Amniotic epithelial cell (primary cell): ENCODE data around the gene AP1S2.

Experiments
- DNase-seq: peaks from one replicate; pipeline ENCODE4 v3.0.0-alpha.2; 2010; ENCODE audit warnings: low read depth

AP1S2 gene

DNA sequence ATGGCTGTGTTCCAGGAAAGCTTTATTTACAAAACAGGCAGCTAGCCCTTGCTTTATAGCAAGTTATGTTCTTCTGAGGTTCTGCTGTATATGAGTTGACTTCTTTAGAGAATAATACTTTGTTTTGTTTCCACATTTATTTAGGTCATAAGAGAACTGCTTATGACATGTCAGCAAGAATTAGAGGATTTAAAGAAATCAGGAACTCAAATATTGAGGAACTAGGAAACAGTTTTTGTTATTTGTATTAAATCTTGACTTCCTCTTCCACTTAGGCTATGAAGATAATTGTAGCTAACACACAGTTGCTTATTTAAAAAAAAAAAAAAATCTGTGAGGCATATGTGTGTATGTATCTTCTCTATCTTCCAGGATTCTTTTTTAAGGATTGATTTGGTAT is 50.0 kb downstream of the AP1S2 start:
- DNase-seq: no peak

DNA sequence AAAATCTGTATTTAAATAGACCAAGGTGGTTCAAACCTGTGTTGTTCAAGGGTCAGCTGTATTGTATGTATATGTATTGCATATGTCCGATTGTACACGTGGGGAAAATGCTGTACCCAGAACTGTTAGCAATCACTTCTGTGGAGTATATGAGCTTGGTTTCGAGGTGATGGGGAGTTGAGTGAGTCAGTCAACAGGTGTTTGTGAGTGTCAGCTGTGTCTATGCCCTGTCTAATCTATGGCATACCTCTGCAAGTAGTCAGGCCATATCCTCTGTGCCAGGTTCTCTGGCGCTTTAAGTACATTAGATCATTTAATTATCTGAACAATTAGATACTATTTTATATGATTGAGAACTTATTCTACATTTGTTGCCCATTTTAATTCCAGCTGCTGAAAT is 56.9 kb downstream of the AP1S2 start:
- DNase-seq: peak; percentile 9

GRCh38 chrX:15790769-15791290 is 63.8 kb downstream of the AP1S2 start:
- peak; percentile 2 for DNase-seq

DNA sequence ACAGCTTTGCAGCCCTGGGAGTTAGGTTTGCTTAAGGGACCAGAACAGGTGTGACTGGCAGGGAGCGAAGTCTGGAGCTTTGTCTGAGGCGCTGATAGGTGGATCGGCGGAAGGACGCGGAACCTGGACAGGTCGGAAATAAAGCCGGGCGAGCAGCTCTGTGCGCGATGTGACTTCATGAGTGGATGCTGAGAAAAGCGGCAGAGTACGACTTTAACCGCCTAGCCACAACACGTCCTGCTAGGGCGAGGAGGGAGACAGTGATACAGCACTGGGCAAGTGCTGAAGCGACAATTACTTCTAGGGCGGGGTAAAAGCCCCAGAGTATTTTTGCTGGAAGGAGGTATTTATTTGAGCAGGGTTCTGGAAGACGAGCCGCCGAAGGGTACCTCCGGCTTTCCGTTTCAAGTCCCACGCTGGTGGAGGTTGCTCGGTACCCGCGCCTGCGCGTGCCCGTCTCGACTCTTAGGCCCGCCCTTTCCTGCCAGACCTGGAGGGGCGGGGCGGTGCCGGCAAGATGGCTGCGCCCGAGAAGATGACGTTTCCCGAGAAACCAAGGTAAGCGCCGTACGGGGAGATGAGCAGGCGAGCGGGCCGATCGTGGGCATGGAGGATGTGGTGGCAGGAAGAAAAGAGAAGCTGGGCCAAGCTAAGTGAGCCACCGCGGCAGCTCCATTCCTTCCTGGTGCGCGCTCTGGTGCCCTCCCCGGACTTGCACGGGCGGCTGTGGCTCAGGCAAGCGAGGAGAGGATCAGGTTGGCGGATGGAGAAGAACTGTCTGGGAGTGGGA is 64.4 kb downstream of the AP1S2 start, which contains the start of gene ZRSR2:
Gene ZRSR2 (plus strand): TSS at position 506 of the 790 bp plus-strand sequence. CDS start 12 bp downstream, at position 518.
- DNase-seq: peak; percentile 70

- DNase-seq: no peak
These were observed 67.7 kb downstream of the AP1S2 start for GRCh38 chrX:15786915-15787314.

GRCh38 chrX:15785176-15785750 is 69.3 kb downstream of the AP1S2 start:
- no peak for DNase-seq

DNA sequence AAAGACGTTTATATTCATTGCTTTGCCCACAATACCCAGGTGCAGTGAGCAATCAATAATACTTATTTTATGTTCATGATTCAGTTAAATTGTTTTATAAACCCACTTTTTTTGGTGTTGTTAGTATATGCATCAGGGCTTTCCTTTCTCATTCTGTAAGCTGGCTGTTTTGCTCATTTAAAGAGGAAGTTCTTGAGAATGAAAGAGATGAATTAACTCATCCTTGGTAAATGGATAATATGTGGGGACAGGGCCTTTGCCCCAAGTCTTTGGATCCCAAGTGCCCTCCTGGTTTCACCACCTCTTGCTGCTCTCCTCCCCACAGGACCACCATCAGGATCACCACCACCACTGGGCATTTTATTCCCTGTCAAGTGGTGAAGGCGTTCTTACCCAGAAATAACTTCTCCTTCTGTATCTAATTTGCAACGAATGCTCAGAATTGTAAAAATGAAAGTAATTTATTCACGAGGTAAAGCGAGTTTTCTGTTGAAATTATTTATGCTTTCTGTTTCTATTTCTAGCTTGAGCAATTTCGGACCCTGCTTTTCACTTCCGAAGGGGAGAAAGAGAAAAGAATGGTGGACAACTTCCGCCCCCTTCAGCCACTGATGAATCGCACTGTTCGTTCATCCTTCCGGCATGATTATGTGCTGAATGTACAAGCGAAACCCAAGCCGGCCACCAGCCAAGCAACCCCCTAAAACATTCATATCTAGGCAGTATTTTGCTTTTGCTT is 72.5 kb downstream of the AP1S2 start:
- no peak for DNase-seq
